Activated CD8-positive, alpha-beta memory T cell treated with anti-CD3 and anti-CD28 coated beads for 36 hours (primary cell): ENCODE results near the gene RNF224. TPM values are rescaled to one million over a fixed set of nuclear protein-coding genes. Genes with fewer than 3 reads are reported as not detected.

Experiments
- CTCF ChIA-PET: fragments of 350-600 bp; sonication (Branson Sonifier 250); formaldehyde crosslinking; loops from one replicate; lab custom pipeline; 2021; ENCODE audit warnings: antibody characterized with exemption; lab: Charles Lee
- POLR2A ChIA-PET: fragments of 350-600 bp; sonication (Branson Sonifier 250); formaldehyde crosslinking; loops from one replicate; lab custom pipeline; 2021; ENCODE audit warnings: antibody characterized with exemption; lab: Charles Lee
- total RNA-seq, 2 experiments: library from RNA; stranded (reverse); gene quantifications; one replicate each; pipeline ENCODE4 v1.2.3, GENCODE V29; 2021

Gene RNF224
- total RNA-seq, 2 experiments from 2014 or later, result not detected

DNA sequence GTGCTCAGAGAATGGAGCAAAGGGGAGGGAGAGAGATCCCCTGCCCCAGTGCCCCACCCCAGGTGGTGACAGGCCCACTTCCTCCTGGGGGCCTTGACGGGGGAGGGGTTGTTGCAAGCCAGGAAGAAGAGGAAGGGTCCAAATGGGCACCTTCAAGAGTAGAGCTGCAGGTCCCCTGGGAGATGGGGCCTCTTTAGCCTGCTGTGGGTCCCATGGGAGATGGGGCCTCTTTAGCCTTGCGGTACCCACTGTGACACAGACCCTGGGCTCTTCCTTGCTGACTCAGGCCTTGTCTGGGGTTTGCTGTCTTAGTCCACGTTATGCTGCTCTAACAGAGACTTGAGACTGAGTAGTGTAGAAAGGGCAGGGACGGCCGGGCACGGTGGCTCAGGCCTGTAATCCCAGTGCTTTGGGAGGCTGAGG, 40.6 kb downstream of the RNF224 start:
- CTCF ChIA-PET, result no interaction called here
- POLR2A ChIA-PET, result no interaction called here

DNA sequence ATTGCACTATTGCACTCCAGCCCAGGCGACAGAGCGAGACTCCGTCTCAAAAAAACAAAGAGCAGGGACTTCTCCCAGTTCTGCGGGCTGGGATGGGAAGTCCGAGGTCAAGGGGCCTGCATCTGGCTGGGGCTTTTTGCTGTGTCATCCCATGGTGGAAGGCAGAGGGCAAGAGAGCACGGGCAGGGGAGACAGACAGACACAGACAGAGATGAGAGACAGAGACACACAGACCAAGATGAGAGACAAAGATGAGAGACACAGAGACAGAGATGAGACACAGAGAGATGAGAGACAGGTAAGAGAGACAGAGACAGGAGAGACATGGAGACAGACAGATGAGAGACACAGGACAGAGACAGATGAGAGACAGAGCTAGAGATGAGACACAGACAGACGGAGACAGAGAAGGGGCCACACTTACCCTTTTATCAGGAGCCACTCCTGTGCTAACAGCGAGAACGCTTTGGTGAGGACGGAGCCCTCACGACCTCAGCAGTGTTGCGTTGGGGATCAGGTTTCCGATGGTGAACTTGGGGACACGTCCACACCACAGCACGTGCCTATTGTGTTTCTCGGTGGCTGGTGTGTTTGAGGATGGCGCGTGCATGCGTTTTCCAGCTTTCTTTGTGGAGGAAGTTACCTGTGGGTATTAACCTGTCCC, 41.4 kb downstream of the RNF224 start:
- POLR2A ChIA-PET, result no interaction called here

DNA sequence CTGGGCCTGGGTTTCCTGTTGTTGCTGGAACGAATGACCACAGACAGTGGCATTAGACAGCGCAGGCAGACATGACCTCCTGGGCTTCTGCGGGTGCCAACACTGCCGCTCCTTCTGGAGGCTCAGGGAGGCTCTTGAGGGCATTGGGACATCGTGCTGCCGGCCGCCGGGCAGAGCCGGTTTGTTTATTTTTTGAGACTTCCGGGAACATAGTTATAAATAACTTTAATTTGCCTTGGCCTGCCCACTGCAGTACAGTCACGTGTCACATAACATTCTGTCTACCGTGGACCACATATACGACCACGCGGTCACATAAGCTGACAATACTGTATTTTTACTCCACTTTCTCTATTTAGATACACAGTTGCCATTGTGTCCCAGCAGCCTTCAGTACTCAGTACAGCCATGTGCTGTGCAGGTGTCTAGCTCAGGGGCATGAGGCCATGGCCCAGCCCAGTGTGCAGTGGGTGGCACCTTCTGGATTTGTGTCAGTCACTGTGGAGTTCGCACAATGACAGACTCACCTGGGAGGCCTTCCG, 42.0 kb downstream of the RNF224 start:
- POLR2A ChIA-PET, result no interaction called here

More for the DNA sequence above, 41.4 kb downstream of the RNF224 start:
- CTCF ChIA-PET, result interaction anchor here (1.4 kb wide), 1 partner anchor 41 kb away, joined by 3 read pairs; the partner anchor contains the start of gene RNF224

DNA sequence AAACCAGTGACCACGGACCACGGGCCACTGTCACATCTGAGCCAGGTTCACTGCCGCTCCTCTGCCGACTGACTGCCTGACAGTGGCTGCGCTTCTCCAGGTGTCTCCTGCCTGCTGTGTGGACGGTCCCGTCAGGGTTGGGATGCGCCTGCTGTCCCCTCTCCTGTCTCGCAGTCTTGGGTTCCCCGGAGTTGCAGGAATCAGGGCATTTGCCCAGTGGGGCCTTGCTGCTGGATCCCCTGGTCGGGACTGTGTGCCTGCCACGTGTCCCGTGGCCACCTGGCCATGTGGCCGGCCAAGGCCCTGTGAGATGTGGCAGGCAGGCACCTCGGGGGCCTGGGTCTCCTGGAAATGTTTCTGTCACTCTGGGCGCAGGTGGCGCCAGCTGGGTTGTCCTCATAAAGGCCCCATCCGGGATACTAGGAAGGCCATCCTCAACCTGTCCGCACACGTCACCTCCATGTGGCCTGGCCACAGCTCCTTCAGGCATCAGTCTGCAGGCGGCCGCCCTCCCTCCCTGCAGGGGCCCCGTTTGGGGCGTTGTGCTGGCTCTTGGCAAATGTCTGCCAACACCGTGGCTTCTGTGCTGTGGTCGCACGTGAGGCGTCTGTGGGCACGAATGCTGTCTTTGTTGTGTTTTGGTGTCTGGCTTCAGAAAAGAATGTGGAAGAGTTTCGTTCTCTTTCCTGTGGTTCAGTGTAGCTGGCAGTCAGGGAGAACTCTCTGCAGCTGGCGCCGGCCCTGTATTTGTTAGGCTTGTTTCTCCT, 43.8 kb downstream of the RNF224 start:
- ChIA-PET CTCF (no interaction called here), POLR2A (no interaction called here)

More for the DNA sequence above, 42.0 kb downstream of the RNF224 start:
- CTCF ChIA-PET, result interaction anchor here (1.4 kb wide), 1 partner anchor 42 kb away, joined by 3 read pairs; the partner anchor contains the start of gene RNF224

DNA sequence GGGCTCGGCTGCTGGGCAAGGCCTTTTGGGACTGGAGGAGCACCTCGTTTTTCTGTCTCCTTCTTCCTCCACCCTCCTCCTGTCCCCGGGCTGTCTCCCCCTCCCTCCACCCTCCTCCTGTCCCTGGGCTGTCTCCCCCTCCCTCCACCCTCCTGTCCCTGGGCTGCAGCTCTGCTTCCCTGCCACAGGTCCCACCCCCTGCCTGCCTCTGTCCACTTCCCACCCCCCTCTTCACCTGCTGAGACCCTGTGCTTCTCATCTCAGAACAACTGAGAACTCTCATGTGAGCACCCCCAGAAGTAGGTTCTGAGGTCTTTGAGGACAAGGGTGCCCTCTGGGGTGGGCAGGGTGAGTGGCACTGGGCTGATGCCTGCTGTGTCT, 44.4 kb downstream of the RNF224 start:
- CTCF ChIA-PET, result no interaction called here
- POLR2A ChIA-PET, result no interaction called here

DNA sequence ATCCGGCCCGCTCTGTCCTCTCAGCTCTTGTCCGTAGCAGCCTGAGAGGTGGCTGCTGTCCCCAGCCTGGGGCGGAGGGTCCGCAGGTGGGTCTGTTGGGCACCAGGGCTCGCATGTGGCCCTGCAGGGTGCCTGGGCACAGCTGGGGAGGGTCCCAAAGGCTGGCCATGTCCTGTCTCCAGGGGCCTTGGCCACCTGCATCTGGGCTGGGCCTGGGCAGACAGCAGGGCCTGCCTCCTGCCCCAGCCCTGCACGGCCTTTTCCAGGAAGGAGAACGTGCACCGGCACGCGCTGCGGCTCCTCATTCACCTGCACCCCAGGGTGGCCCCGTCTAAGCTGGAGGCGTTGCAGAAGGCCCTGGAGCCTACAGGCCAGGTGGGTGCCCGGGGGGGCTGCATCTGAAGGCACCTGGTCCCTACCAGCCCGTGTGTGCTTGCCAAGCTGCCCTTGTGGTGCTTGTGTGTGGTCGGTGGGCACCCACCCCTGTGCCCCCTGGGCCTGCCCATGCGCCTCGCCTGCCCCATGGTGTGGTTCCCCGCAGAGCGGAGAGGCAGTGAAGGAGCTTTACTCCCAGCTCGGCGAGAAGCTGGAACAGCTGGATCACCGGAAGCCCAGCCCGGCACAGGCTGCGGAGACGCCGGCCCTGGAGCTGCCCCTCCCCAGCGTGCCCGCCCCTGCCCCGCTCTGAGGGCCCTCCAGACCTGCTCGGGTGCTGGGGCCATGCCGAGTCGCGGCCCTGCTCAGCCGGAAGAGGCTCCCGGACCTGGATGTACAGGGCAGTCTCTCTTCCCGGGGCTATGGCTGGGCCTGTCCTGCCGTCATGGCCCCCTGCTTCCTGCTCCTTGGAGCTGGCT, 45.2 kb downstream of the RNF224 start:
- CTCF ChIA-PET, result no interaction called here
- POLR2A ChIA-PET, result no interaction called here

DNA sequence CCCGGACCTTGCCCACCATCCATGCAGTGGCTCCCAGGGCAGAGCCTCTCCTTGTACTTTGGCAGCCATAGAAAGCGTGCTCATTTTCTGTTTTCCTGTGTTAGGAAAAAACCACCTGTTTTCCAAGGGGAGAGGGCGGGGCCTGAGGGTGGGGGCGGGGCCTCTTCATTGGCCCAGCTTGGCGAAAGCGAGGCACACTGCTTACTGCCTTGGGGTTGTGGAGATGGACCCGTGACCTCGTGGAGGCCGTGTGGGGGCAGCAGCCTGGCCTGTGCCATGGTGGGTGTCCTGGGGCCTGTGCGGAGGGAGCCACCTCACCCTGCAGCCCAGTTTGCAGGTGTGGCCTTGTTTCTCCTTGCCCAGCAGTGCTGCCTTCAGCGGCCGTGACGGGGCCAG, 45.8 kb downstream of the RNF224 start:
- ChIA-PET POLR2A (no interaction called here), CTCF (no interaction called here)

DNA sequence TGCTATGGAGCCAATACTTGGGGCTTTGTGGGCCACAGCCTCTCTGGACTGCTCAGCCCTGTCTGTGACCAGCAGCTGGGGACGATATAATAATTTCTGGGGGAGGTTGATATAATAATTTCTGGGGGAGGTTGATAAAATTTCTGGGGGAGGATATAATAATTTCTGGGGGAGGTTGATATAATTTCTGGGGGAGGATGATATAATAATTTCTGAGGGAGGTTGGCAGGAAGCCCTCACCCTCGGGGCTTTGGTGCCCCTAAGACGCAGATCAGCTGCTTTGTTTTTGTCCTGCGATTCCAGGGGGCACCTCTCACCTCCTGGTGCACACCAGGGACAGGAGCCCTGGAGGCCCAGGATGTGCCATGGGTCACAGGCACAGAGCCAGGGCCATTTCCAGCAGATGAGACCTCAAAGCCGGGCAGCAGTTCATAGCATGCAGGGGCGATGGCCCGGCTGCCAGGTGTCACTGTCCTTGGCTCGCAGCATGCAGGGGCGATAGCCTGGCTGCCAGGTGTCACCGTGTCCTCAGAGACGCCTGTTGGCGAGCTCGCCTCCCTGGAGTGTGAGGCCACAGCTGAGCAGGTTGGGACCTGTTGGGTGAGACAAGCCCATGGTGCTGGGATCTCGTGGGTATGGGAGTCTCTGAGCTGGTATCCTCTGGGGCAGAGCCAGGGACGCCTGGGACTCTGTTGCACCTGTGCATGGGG, 46.5 kb downstream of the RNF224 start:
- POLR2A ChIA-PET, result no interaction called here
- CTCF ChIA-PET, result no interaction called here

DNA sequence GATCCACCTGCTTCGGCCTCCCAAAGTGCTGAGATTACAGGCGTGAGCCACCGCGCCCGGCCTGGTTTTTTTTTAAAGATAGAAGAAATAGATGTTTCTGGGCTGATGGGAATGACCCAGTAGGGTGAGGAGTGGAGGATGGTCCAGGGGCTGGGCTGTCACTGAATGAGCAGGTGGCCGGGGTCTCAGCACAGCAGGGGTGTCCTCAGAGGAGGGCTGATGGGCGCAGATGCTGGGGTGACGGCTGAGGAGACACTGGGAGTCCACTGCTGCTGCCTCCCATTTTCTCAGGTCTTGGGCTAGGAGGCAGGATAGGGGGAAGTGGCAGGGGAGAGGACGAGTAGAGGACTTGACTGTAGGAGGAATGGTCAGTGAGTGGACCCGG, 47.9 kb downstream of the RNF224 start:
- ChIA-PET CTCF (no interaction called here), POLR2A (no interaction called here)

DNA sequence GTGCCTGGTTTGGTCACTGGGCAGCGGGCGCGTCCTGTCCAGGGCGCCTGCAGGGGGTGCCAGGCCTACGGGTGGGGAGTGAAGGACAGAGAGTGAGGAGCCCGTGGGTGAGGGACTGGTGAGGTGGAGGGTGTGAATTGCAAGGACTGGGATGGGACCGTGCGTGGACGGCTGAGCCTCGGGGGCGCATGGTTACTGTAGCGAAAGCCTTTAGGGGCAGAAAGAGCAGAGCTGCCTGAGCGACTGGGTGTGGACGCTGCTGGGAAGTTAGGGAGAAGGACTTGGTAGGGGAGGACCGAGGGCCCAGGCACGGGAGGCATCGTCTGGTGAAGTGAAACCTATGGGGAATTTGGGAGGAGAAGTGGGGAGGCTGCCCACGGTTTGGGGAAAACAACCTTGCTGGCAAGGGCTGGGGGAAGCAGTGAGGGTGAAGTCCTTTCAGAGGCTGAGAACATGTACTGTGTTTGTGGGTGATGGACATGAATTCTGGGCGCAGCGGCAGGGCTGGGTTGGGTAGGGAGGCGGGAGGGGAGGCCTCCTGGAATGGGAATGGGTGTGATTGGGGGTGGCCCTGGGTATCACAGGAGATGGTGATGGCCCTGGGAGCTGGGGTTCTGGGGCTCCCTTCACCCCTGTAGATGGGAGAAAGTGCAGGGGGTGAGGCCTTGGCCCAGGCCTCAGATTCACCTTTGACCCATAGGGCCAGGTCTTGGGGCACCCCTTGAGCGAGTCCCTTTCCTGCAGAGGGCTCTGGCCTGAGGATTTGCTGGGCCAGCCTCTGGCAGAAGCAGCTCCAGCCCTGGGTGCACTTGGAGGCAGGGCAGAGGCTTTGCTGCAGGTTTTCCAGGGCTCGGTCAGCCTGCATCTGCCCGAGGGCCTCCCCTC, 48.5 kb downstream of the RNF224 start:
- ChIA-PET CTCF (interaction anchor here (1.1 to 1.5 kb wide), 3 partner anchors 11 to 147 kb away, joined by 3 to 4 read pairs (median 3); partner anchors contain the start of gene EXD3), POLR2A (interaction anchor here (0.8 kb wide), 1 partner anchor 15 kb away, joined by 3 read pairs; no protein-coding TSS in a partner anchor)

DNA sequence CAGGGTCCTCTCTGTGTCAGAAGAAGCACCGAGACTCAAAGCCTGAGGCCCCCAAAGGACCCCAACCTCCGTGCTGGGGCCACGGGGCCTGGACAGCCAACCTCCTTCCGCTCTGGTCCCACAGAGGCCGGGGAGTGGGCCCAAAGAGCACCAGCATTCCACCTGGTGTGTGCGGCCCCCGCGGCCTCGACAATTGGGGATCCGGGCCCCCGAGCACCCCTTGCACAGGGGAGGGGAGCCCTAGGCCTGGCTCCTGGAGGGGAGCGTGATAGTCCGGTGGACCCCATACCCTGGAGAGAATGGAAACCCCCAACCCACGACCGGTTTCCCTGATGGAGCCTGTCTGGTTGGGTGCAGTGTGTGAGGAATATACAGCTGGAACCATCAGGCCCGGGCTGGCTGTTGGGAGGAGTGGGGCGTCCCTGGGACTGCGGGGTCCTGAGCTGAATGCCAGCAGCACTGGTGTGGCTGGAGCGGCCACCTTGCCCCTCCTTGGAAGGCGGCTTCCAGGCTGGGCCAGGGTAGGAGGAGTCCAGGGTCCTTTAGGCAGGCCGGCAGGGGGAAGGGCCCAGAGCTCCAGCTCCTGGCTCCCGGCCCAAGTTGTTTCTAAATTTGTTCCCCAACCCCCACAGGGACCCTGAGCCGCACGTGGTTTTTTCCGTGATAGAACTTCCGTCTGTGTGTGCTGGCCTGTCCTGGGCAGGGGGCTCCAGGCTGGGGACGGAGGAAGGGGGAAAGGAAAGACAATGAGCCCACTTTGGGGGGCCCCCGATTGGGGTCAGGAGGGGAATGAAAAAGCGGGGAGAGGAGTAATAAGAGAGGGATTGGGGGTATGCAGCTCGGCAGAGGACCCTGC, 49.4 kb downstream of the RNF224 start:
- ChIA-PET CTCF (interaction anchor here (1.1 to 1.5 kb wide), 3 partner anchors 10 to 146 kb away, joined by 3 to 4 read pairs (median 3); partner anchors contain the start of gene EXD3), POLR2A (interaction anchor here (0.6 to 1.0 kb wide), 3 partner anchors 14 to 22 kb away, joined by 3 read pairs; no protein-coding TSS in a partner anchor)

DNA sequence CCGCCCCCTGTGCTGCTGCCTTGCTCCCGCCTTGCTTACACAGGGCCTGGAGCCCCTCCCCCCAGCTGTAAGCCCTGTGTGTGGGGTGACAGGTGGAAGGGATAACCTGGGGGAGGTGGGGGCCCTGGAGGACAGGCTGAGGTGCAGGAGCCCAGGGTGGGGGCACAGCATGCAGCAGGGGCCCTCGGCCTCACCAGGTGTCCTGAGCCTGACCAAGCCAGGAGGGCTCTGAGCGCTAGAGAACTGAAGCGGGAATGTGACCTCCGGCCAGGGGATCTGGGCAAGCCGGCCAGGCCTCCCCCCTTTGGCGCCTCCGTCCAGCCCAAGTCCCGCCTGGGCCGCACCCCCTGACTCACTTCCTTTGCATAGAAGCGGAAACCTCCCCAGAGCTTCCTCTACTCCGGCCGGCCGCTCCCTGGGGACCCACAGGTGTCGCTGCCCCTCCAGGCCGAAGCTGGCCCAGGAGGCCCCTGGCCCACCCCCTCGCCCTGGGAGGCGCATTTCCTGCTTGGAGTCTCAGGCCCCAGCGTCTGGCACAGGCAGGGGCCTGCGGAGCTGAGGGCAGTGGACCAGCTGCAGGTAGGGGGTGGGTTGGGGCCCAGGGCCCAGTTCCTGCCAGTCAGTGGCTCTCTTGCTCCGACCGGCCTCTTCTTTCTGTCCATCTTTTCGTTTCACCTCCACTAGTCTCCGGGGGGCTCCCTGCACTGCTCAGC, 50.2 kb downstream of the RNF224 start, which contains the start of gene TOR4A:
Gene TOR4A (plus strand): TSS at position 398 of the 713 bp plus-strand sequence. CDS start 964 bp downstream, outside the sequence.
- CTCF ChIA-PET, result interaction anchor here (1.1 to 1.5 kb wide), 2 partner anchors 9 to 145 kb away, joined by 3 to 4 read pairs; partner anchors contain the start of gene EXD3
- POLR2A ChIA-PET, result interaction anchor here (0.6 to 1.0 kb wide), 2 partner anchors 20 to 23 kb away, joined by 3 read pairs; no protein-coding TSS in a partner anchor

DNA sequence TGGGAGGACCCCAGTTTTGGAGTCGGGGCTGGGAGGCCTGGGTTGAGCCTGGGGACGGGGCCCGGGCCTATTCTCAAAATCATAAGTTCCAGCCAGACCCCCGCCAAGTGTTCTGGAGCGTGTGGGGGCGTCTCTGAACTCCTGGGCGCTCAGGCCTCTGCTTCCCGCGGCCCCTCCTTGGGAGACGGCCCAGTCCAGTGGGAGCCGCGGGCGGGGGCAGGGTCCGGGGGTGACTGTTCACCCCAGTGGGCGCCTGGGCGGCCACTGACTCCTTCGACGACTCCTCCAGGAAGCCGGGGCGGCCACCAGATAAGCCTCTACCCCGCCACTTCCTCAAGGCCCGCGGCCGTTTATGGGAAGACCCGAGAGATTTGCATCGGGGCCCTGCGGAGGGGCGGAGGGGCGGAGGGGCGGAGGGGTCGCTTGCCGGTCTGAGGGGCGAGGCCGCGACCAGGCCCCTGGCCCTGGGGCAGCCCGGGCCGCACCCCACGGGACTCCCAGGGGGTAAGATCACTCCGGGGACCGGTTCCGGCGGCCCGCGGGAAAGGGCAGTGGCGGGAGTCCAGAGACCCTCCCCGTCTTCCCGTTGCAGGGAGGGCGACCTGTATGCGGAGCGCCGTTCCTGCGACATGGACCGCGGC, 50.9 kb downstream of the RNF224 start:
- ChIA-PET CTCF (no interaction called here), POLR2A (interaction anchor here (1.0 kb wide), 1 partner anchor 24 kb away, joined by 3 read pairs; no protein-coding TSS in a partner anchor)
